Dendritic cell treated with granulocyte-macrophage colony-stimulating factor and Interleukin-4, amounts not matched to agents 40 ng/mL and 50 ng/mL, for 4 days (primary cell): ENCODE measurements around the gene SPRYD3.
"Not testable (repeated sequence)": the region's sequence is repeated elsewhere in the genome, so short reads cannot be mapped to it uniquely, and the experiment has no call there.

Experiments used
- H3K27ac Mint-ChIP-seq: one replicate; pipeline ENCODE4 v1.8.0; 2022; ENCODE audit warnings: mild to moderate bottlenecking, mixed read lengths
- H3K27me3 Mint-ChIP-seq: one replicate; pipeline ENCODE4 v1.8.0; 2022; ENCODE audit warnings: mild to moderate bottlenecking, mixed read lengths
- H3K36me3 Mint-ChIP-seq: one replicate; pipeline ENCODE4 v1.8.0; 2022; ENCODE audit warnings: low read depth, mixed read lengths
- H3K4me1 Mint-ChIP-seq: one replicate; pipeline ENCODE4 v1.8.0; 2022; ENCODE audit warnings: low read depth, mixed read lengths
- H3K4me3 Mint-ChIP-seq: one replicate; pipeline ENCODE4 v1.8.0; 2022; ENCODE audit warnings: mild to moderate bottlenecking, moderate library complexity, mixed read lengths
- H3K9me3 Mint-ChIP-seq: one replicate; pipeline ENCODE4 v1.8.0; 2022; ENCODE audit warnings: mixed read lengths
- intact Hi-C: fragments of 100-400 bp; cut with micrococcal nuclease; formaldehyde crosslinking; loops from one replicate; pipeline ENCODE4 v1.15.0; 2022

SPRYD3 gene

DNA sequence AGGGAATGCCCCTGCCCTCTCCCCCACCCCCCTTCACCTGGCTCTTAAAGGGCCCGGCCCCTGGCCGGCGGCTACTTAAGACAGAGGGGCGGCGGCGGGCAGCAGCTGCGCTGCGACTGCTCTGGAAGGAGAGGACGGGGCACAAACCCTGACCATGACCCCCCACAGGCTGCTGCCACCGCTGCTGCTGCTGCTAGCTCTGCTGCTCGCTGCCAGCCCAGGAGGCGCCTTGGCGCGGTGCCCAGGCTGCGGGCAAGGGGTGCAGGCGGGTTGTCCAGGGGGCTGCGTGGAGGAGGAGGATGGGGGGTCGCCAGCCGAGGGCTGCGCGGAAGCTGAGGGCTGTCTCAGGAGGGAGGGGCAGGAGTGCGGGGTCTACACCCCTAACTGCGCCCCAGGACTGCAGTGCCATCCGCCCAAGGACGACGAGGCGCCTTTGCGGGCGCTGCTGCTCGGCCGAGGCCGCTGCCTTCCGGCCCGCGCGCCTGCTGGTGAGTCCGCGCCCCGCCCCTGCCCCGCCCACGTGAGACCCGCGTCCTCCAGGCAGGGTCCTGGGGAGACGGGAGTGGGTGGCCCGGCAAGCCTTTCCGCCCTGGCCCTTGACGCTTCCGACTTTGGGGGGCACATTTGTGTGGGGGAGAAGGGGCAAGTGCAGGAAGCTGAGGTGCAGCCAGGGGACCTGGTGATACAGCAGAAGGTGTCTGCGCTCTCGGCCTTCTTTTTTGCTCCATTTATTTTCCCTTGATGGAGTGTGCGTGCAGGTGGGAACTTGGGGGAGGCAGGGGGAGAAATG lies 18.6 kb upstream of the SPRYD3 start, which contains the start of gene IGFBP6:
IGFBP6 (plus strand) TSS at position 104 of the 790 bp plus-strand sequence; CDS start at position 155, 51 bp downstream.
- Mint-ChIP-seq H3K4me1 (peaks cover 71% of the 10 kb centered on the region), H3K9me3 (no peaks in the 10 kb centered on the region), H3K27me3 (peaks cover 28% of the 10 kb centered on the region), H3K36me3 (no peaks in the 10 kb centered on the region), H3K4me3 (peak within 1 kb of the TSS; percentile 73), H3K27ac (peak within 1 kb of the TSS; percentile 29)
- intact Hi-C loops, result no loop called here

DNA sequence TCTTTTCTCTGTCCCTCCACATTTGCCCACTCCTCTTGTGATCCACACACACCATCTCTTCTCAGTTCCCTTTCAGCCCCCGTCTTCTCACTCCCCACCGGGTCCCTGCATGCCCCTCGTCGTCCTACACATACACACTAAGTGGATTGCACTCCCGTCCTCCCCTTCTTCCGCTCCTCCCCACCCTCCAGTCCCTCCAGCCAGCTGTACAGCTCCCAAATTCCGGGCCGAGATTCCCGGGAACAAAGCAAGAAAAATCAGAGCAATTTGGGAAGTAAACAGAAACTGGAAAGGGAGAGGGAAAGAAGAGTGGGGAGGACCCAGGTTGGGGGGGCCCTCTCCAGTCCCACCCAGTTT lies 18.0 kb upstream of the SPRYD3 start:
- peaks cover 28% of the 10 kb centered on the region for H3K27me3 Mint-ChIP-seq
- peaks cover 66% of the 10 kb centered on the region for H3K4me1 Mint-ChIP-seq
- intact Hi-C loops, result no loop called here
- H3K4me3 Mint-ChIP-seq, result peak overlapping the region; percentile 73
- H3K9me3 Mint-ChIP-seq, result no peaks in the 10 kb centered on the region
- H3K27ac Mint-ChIP-seq, result peak overlapping the region; percentile 29
- no peaks in the 10 kb centered on the region for H3K36me3 Mint-ChIP-seq

DNA sequence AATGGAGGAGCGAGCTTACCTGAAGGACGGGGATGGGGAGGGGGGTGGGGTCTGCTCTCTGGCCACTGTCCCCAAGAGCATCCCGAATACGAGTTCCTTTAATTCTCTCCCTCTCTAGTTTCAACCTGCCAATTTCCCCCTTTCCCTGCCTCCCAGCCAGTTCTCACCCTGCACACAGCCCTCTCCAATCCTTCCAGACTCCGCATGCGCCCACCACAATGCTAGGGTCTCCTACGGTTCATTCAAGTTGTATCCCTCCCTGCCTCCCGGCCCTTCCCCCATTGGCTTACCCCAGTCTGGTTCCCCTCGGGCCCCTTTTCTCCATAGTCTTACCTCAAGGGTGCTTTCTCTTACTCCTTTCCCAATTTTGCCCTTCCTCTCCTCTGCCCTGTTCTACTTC lies 17.6 kb upstream of the SPRYD3 start:
- Mint-ChIP-seq H3K27me3 (peaks cover 28% of the 10 kb centered on the region), H3K4me1 (peaks cover 61% of the 10 kb centered on the region), H3K9me3 (no peaks in the 10 kb centered on the region), H3K36me3 (no peaks in the 10 kb centered on the region), H3K27ac (peak overlapping the region; percentile 29), H3K4me3 (peak overlapping the region; percentile 73)
- intact Hi-C loops, result no loop called here

- Mint-ChIP-seq H3K4me3 (no peak overlapping the region), H3K27me3 (peaks cover 28% of the 10 kb centered on the region), H3K27ac (no peak overlapping the region), H3K9me3 (no peaks in the 10 kb centered on the region), H3K4me1 (peaks cover 57% of the 10 kb centered on the region), H3K36me3 (no peaks in the 10 kb centered on the region)
- intact Hi-C loops, result no loop called here
Observed at GRCh38 chr12:53096089-53096741, 17.0 kb upstream of the SPRYD3 start.

DNA sequence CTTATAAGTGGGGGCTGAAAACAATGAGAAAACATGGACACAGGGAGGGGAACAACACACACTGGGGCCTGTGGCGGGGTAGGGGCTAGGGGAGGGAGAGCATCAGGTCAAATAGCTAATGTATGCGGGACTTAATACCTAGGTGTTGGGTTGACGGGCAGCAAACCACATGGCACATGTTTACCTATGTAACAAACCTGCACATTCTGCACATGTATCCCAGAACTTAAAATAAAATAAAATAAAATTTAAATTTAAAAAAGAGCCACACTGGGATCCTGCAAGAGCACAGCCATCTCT lies 16.4 kb upstream of the SPRYD3 start:
- H3K27ac Mint-ChIP-seq, H3K4me3 Mint-ChIP-seq, H3K9me3 Mint-ChIP-seq, H3K36me3 Mint-ChIP-seq, intact Hi-C loops: not testable (repeated sequence)
- Mint-ChIP-seq H3K27me3 (peaks cover 28% of the 10 kb centered on the region), H3K4me1 (peaks cover 55% of the 10 kb centered on the region)

DNA sequence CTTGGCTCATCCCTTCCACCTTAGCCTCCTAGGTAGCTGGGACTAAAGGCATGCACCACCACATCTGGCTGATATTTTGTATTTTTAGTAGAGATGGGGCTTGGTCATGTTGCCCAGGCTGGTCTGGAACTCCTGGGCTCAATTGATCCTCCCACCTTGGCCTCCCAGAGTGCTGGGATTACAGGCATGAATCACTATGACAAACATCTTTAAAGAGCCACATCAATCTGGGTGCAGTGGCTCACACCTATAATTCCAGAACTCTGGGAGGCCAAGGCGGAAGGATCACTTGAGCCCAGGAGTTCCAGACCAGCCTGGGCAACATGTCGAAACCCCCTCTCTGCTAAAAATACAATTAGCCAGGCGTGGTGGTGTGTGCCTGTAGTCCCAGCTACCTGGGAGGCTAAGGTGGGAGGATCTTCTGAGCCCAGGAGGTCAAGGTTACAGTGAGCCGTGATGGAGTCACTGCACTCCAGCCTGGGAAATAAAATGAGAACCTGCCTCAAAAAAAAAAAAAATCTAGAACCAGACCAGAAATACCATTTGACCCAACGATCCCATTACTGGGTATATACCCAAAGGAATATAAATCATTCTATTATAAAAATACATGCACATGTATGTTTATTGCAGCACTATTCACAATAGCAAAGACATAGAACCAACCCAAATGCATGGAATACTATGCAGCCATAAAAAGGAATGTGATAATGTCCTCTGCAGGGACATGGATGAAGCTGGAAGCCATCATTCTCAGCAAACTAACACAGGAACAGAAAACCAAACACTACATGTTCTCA lies 15.8 kb upstream of the SPRYD3 start:
- H3K4me3 Mint-ChIP-seq, H3K9me3 Mint-ChIP-seq, intact Hi-C loops, H3K36me3 Mint-ChIP-seq: not testable (repeated sequence)
- Mint-ChIP-seq H3K27ac (peak overlapping the region; percentile 90), H3K4me1 (peaks cover 55% of the 10 kb centered on the region), H3K27me3 (peaks cover 28% of the 10 kb centered on the region)

- peaks cover 27% of the 10 kb centered on the region for H3K27me3 Mint-ChIP-seq
- peaks cover 55% of the 10 kb centered on the region for H3K4me1 Mint-ChIP-seq
- H3K36me3 Mint-ChIP-seq, result no peaks in the 10 kb centered on the region
- no peak overlapping the region for H3K4me3 Mint-ChIP-seq
- intact Hi-C loops, result no loop called here
- H3K27ac Mint-ChIP-seq, result peak overlapping the region; percentile 90
- H3K9me3 Mint-ChIP-seq, result no peaks in the 10 kb centered on the region
Observed at GRCh38 chr12:53094394-53094787, 15.2 kb upstream of the SPRYD3 start.

DNA sequence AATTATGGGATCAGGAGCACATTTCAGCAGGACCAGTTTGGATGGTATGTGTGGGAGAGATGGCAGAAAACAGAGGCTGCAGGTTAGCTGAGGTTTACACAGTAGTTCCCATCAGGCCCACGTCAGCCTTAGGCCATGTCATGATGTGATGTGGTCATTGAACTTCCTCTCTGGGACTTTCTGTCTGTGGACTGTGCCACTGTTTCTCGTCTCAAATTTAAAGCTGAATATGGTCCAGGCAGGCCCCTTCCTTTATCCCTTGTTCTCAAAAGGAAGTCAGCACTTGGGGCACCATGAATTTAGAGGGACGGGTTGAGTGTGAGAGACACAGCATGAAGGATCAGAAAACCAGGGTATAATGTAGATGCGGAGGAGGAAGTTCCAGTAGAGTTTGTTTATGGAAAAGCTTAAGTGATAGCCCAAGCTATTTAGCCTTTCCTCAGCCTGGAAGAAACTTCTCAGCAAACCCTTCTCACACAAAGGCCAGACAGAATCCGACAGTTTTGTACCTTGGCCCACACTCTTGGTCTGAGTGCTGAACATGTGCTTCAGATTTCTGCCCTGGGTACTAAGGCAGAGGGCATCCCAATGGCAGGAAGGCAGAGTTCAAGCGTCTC lies 14.7 kb upstream of the SPRYD3 start:
- Mint-ChIP-seq H3K36me3 (no peaks in the 10 kb centered on the region), H3K27me3 (peaks cover 22% of the 10 kb centered on the region), H3K4me1 (peaks cover 49% of the 10 kb centered on the region), H3K27ac (peak overlapping the region; percentile 90), H3K9me3 (no peaks in the 10 kb centered on the region), H3K4me3 (no peak overlapping the region)
- intact Hi-C loops, result no loop called here

GRCh38 chr12:53091756-53092155 lies 12.6 kb upstream of the SPRYD3 start:
- H3K27me3 Mint-ChIP-seq, result peaks cover 7% of the 10 kb centered on the region
- no peak overlapping the region for H3K27ac Mint-ChIP-seq
- peaks cover 29% of the 10 kb centered on the region for H3K4me1 Mint-ChIP-seq
- H3K4me3 Mint-ChIP-seq, result no peak overlapping the region
- H3K36me3 Mint-ChIP-seq, result no peaks in the 10 kb centered on the region
- no peaks in the 10 kb centered on the region for H3K9me3 Mint-ChIP-seq
- intact Hi-C loops, result no loop called here

DNA sequence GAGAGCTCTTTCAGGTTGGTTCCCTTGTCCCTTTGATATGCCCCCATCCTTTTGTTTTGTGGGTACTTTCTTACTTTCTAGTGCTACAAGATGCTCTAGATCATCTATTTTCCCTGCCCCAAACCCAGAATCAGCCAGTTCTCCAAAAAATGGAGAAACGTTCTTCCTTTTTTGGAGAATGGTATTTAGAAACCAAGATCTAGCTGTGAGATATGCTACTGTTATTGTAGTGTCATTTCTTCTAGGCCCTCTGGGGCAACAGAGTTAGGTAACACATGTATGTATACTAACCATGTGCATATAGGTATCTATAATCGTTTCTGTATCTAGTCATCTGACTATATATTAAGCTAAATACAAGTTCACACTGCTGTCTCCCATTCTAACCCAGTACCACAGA lies 11.4 kb upstream of the SPRYD3 start:
- no peaks in the 10 kb centered on the region for H3K36me3 Mint-ChIP-seq

GRCh38 chr12:53090105-53090504 lies 10.9 kb upstream of the SPRYD3 start:
- Mint-ChIP-seq H3K27me3 (peaks cover 4% of the 10 kb centered on the region), H3K27ac (no peak overlapping the region), H3K36me3 (no peaks in the 10 kb centered on the region), H3K4me3 (no peak overlapping the region), H3K9me3 (no peaks in the 10 kb centered on the region), H3K4me1 (peaks cover 19% of the 10 kb centered on the region)
- intact Hi-C loops, result no loop called here

More for the DNA sequence above, 11.4 kb upstream of the SPRYD3 start:
- Mint-ChIP-seq H3K27ac (no peak overlapping the region), H3K4me1 (peaks cover 19% of the 10 kb centered on the region), H3K27me3 (peaks cover 4% of the 10 kb centered on the region), H3K9me3 (no peaks in the 10 kb centered on the region), H3K4me3 (no peak overlapping the region)
- intact Hi-C loops, result no loop called here

DNA sequence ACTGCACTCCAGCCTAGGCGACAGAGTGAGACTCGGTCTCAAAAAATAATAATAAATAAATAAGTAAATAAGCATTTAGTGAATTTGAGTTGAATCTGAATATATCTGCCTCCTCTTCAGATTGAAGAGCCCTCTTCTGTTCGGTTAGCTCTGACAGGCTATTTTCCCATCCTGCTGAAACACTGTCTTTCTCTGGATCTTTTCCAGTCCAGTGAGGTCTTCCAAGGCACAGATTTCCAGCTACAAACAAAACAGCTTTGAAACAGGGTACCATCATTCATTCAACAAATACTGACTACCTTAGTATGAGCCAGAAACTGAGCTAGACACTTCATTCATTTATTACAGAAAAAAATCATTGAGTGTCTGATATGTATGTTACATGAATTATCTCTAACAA lies 7.2 kb upstream of the SPRYD3 start:
- Mint-ChIP-seq H3K27ac (no peak overlapping the region), H3K4me1 (no peaks in the 10 kb centered on the region), H3K36me3 (no peaks in the 10 kb centered on the region), H3K27me3 (peaks cover 9% of the 10 kb centered on the region), H3K9me3 (no peaks in the 10 kb centered on the region), H3K4me3 (no peak overlapping the region)
- intact Hi-C loops, result no loop called here

DNA sequence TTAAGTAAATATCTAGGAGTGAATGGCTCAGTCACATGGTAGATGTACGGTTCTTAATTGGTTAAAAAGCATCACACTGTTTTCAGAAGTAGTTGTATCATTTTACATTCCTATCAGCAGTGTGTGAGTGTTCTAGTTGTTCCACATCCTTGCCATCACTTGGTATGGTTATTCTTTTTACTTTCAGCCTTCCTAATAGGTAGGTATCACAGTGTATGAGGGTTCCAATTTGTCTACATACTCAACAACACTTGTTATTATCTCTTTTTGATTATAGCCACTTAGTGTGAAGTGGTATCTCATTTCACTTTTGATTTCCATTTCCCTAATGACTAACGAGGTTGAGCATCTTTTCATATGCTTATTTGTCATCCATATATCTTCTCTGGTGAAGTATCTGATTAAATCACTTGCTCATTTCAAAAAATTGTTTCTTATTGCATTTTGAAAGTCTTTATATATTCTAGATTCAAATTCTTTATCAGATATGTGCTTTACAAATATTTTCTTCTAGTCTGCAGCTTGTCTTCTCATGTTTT lies 3.5 kb upstream of the SPRYD3 start:
- Mint-ChIP-seq H3K27ac (no peak overlapping the region), H3K4me1 (peaks cover 27% of the 10 kb centered on the region), H3K4me3 (no peak overlapping the region), H3K27me3 (peaks cover 12% of the 10 kb centered on the region), H3K36me3 (peaks cover 7% of the 10 kb centered on the region), H3K9me3 (no peaks in the 10 kb centered on the region)
- intact Hi-C loops, result no loop called here
